Pancreas (tissue), 10 donors: ENCODE results near the gene C18orf63. TPM values are rescaled to one million over a fixed set of nuclear protein-coding genes. Genes with fewer than 3 reads are reported as not detected.
A peak's percentile ranks its signal among the peaks of the same experiment; 100 is the strongest.

Source experiments
- ATAC-seq, 4 donors: fragments of 200-7000 bp; cut with Tn5 transposase; one replicate each; pipeline versions ENCODE4 v1.8.0 to v1.9.1; 2020; ENCODE audit warnings: mild to moderate bottlenecking in 4 of 4, moderate library complexity in 4 of 4
- DNase-seq, 6 donors: peaks; one replicate each; pipeline ENCODE4 v3.0.0-alpha.2; 2020
- FAIRE-seq: peaks from 2 replicates; lab custom pipeline; 2012; peaks lifted over from hg19 to GRCh38; lab: Jason Lieb, UNC
- H3K27ac ChIP-seq, 4 donors: fragments of 200-600 bp; sonication (generic); 1 replicate in 3 of 4; 2 replicates in 1 of 4; pipeline versions ENCODE4 v1.5.0 to v1.8.0; 2020
- H3K27me3 ChIP-seq, 4 donors: fragments of 200-600 bp; one replicate each; pipeline ENCODE4 v1.8.0; 2021
- H3K36me3 ChIP-seq, 3 donors: fragments of 200-600 bp; sonication (generic) in 1 of 3; one replicate each; pipeline versions ENCODE4 v1.5.0 to v1.8.0; 2020 to 2021
- H3K4me1 ChIP-seq, 3 donors: fragments of 200-600 bp; one replicate each; pipeline ENCODE4 v1.8.0; 2021
- H3K4me3 ChIP-seq, 4 donors: fragments of 200-600 bp; sonication (generic) in 2 of 4; one replicate each; pipeline versions ENCODE4 v1.5.0 to v1.8.0; 2020 to 2021
- H3K9me3 ChIP-seq, 4 donors: fragments of 200-600 bp; one replicate each; pipeline ENCODE4 v1.8.0; 2021
- CTCF ChIP-seq, 4 donors: fragments of 200-600 bp; sonication (generic) in 3 of 4; IDR thresholded peaks; one replicate each; pipeline versions ENCODE4 v1.5.0 to v1.8.0; 2021; ENCODE audit warnings: antibody characterized with exemption in 4 of 4
- WGBS, 2 donors: extraction: QIAGEN DNeasy Blood & Tissue Kit; methylation state at CpG; one replicate each; pipeline ENCODE4 v1.1.7; 2013; 5-methylcytosine and 5-hydroxymethylcytosine counted together
- intact Hi-C, 3 donors: fragments of 100-400 bp; cut with DNase I; formaldehyde crosslinking; loops; one replicate each; pipeline versions ENCODE4 v1.11.1 to v1.14.2; 2022
- polyA plus RNA-seq, 2 donors: library from polyadenylated mRNA; stranded (reverse); fragments of 200-250 nt; gene quantifications; one replicate each; pipeline ENCODE4 v1.2.3, GENCODE V29; 2013
- total RNA-seq, 6 donors: library from RNA; stranded (reverse); fragmentation: NEBNext Ultra II Directional in 4 of 6; extraction: Animal tissue kit (Norgen Biotek cat#: 25700) in 4 of 6; gene quantifications; one replicate each; pipeline versions ENCODE4 v1.2.1 to v1.2.4, GENCODE V29; 2021 to 2023
- donor health status: healthy with polysubstance abuse.
- donor health status: DM: no; HTN: no; CAD: no; lungs with moderate emphysema.
- donor health status: DM: no; HTN: no; CAD: no.
- donor health status: control.
- donor health status: control.
- donor health status: Bipolar disorder and iron deficiency.
- donor health status: DM: yes; HTN: yes; CAD: no.
- donor health status: DM: no; HTN: no; CAD: no.
- donor health status: DM: no; HTN: no; CAD: no.
- donor health status: DM: yes; HTN: yes; CAD: no.

Gene C18orf63
- total and polyA plus RNA-seq, 8 donors, result not detected

GRCh38 chr18:74382481-74383017 lies 66.9 kb downstream of the C18orf63 start:
- ATAC-seq, result no peak
- TF ChIP-seq CTCF (IDR thresholded peaks at IDR 0.05), result no peak
- Histone ChIP-seq H3K36me3 (no peaks in the 10 kb centered on the region), H3K27ac (no peak overlapping the region), H3K4me3 (no peak overlapping the region), H3K9me3 (no peaks in the 10 kb centered on the region), H3K27me3 (no peaks in the 10 kb centered on the region), H3K4me1 (no peaks in the 10 kb centered on the region)
- intact Hi-C loops, result no loop called here
- WGBS, 2 donors, result 75 to 89% methylated on average over 10 of the region's 10 CpGs
- FAIRE-seq, result no peak
- no peak for DNase-seq

DNA sequence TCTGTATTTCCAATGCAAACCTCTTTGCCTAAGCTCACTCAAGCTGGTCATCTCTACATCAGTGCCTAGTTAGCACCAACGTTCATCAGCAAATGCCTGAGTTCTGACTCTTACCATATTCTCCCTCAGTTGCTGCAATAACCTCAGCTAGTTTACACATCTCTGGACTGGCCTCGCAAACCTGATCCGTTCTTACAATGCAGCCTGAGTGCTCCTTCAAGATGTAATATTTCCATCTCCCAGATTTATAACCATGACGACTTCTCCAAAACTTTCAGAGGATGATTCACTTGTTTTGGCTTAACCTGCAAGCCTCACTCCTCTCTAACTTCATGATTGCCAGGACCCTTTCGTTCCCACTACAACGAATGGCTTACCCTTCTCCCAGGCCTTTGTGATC lies 71.7 kb downstream of the C18orf63 start:
- no peak for DNase-seq
- Histone ChIP-seq H3K36me3 (no peaks in the 10 kb centered on the region), H3K27ac (no peak overlapping the region), H3K9me3 (no peaks in the 10 kb centered on the region), H3K27me3 (no peaks in the 10 kb centered on the region), H3K4me3 (no peak overlapping the region), H3K4me1 (no peaks in the 10 kb centered on the region)
- no peak for FAIRE-seq
- intact Hi-C loops, result no loop called here
- no peak for TF ChIP-seq CTCF (IDR thresholded peaks at IDR 0.05)
- ATAC-seq, result peak in 1 of 4 donors; percentile 16
- 61 to 82% methylated on average over 6 of the region's 6 CpGs for WGBS, 2 donors

GRCh38 chr18:74388227-74388626 lies 72.6 kb downstream of the C18orf63 start:
- DNase-seq (no peak), ATAC-seq (peak in 1 of 4 donors; percentile 24), FAIRE-seq (no peak)
- no peaks in the 10 kb centered on the region for H3K4me1 ChIP-seq
- no peak overlapping the region for H3K4me3 ChIP-seq
- no peaks in the 10 kb centered on the region for H3K27me3 ChIP-seq
- intact Hi-C loops, result no loop called here
- no peaks in the 10 kb centered on the region for H3K36me3 ChIP-seq
- no peaks in the 10 kb centered on the region for H3K9me3 ChIP-seq
- 39 to 44% methylated on average over 1 of the region's 1 CpG for WGBS, 2 donors
- TF ChIP-seq CTCF (IDR thresholded peaks at IDR 0.05), result no peak
- no peak overlapping the region for H3K27ac ChIP-seq

- no peak for TF ChIP-seq CTCF (IDR thresholded peaks at IDR 0.05)
- Histone ChIP-seq H3K27me3 (no peaks in the 10 kb centered on the region), H3K4me3 (no peak overlapping the region), H3K36me3 (no peaks in the 10 kb centered on the region), H3K27ac (no peak overlapping the region), H3K9me3 (no peaks in the 10 kb centered on the region), H3K4me1 (no peaks in the 10 kb centered on the region)
- intact Hi-C loops, result no loop called here
- ATAC-seq (peak in 1 of 4 donors; percentile 29), DNase-seq (no peak), FAIRE-seq (no peak)
- WGBS, 2 donors, result 51 to 60% methylated on average over 6 of the region's 6 CpGs
Measured at GRCh38 chr18:74389171-74389927, 73.7 kb downstream of the C18orf63 start.

DNA sequence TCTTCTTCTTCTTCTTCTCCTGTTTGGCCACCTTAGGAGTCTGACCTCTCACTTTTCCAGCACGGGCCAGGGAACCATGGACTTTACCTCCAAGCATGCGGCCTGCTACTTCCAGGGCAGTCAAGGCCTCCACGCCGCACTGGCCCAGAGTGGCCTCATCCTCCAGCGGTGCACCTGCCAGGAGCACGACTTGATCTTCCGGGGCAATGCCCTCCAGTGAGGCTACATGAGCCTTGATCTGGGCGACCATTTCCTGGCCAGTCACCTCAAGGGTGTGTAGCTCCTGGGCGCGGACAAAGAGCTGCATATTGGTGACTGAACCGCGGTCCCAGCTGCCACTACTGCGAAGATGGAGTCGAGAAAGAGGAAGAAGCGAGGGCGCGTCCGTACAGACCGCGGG lies 74.4 kb downstream of the C18orf63 start:
- Histone ChIP-seq H3K4me3 (no peak overlapping the region), H3K9me3 (no peaks in the 10 kb centered on the region), H3K4me1 (no peaks in the 10 kb centered on the region), H3K27ac (no peak overlapping the region), H3K36me3 (no peaks in the 10 kb centered on the region), H3K27me3 (no peaks in the 10 kb centered on the region)
- intact Hi-C loops, result no loop called here
- DNase-seq, result no peak
- FAIRE-seq, result no peak
- no peak for TF ChIP-seq CTCF (IDR thresholded peaks at IDR 0.05)
- no peak for ATAC-seq
- WGBS, 2 donors, result 91 to 94% methylated on average over 20 of the region's 20 CpGs
